Measurements from ENCODE around the gene FSCN2.
A peak's percentile ranks its signal among the peaks of the same experiment; 100 is the strongest.

The FSCN2 gene

GRCh38 chr17:81483862-81484194 lies 44.3 kb upstream of the FSCN2 start:
- peaks cover 6% of the 10 kb centered on the region for H3K4me1 ChIP-seq (ENCODE audit: low read depth, poor library complexity, severe bottlenecking)
- TF ChIP-seq CTCF (conservative IDR thresholded peaks at IDR 0.05; ENCODE audit: low read depth, low read length) = no peak
- H3K9ac ChIP-seq = no peak overlapping the region
- H3K79me2 ChIP-seq (ENCODE audit: insufficient read depth, low read depth) = no peaks in the 10 kb centered on the region
- no peak overlapping the region for H3K27ac ChIP-seq
- peak overlapping the region; percentile 6; the same call in 1 of the 2 replicates for H3K4me2 ChIP-seq
- H3K4me3 ChIP-seq (IDR thresholded peaks at IDR 0.05; ENCODE audit: insufficient read depth, low read depth, low read length) = no peak overlapping the region
- peaks cover 72% of the 10 kb centered on the region for H3K27me3 ChIP-seq (ENCODE audit: insufficient read depth, low read depth)
- no peaks in the 10 kb centered on the region for H3K36me3 ChIP-seq (ENCODE audit: insufficient read depth)
- no peaks in the 10 kb centered on the region for H4K20me1 ChIP-seq (ENCODE audit: insufficient read depth)
- H2AFZ ChIP-seq (ENCODE audit: low read depth) = no peak overlapping the region; the same call in 1 of the 2 replicates

DNA sequence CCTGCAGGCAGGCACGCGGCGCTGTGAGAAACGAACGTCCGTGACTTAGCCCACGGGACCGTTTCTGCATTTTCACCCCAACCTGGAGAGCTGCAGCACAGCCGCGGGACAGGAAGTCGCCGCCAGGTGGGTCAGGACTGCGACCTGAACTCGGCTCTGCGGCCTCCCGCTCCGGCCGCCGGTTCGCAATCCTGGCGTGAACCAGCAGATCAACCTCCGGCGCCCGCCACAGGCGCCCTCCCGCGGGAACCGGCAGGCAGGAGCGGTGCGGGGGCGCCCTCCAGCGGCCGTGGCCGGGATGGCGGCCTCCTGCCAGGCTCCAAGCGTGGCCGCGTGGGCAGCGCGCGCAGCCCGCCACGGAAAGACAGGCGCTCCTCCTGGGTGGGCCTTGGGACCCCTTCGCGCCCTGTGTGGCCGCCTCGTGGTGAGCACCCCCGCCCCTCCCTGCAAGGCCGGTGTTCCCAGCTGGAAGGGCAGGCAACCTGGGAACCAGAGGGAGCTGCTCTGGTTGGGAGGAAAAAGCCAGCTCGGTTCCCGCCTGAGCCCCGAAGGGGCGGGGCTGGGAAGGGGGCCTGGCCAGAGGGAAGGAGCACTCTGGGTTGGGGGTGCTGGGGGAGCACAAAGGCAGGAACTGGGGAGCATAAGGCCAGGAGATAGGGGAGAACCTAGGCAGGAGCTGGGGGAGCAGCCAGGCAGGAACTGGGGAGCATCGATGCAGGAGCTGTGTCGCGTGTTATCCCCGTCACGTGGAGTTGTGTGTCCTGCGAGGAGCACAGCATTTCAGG lies 43.8 kb upstream of the FSCN2 start:
- no peak overlapping the region for H3K27ac ChIP-seq
- no peaks in the 10 kb centered on the region for H4K20me1 ChIP-seq (ENCODE audit: insufficient read depth)
- TF ChIP-seq CTCF (conservative IDR thresholded peaks at IDR 0.05; ENCODE audit: low read depth, low read length) = peak; percentile 89
- peaks cover 72% of the 10 kb centered on the region for H3K27me3 ChIP-seq (ENCODE audit: insufficient read depth, low read depth)
- H3K4me1 ChIP-seq (ENCODE audit: low read depth, poor library complexity, severe bottlenecking) = peaks cover 6% of the 10 kb centered on the region
- H3K79me2 ChIP-seq (ENCODE audit: insufficient read depth, low read depth) = no peaks in the 10 kb centered on the region
- H3K4me3 ChIP-seq (IDR thresholded peaks at IDR 0.05; ENCODE audit: insufficient read depth, low read depth, low read length) = no peak overlapping the region
- peak overlapping the region; percentile 42; the same call in 1 of the 2 replicates for H3K9ac ChIP-seq
- H3K4me2 ChIP-seq = peak overlapping the region; percentile 98
- peak overlapping the region; percentile 99 for H2AFZ ChIP-seq (ENCODE audit: low read depth)
- H3K36me3 ChIP-seq (ENCODE audit: insufficient read depth) = no peaks in the 10 kb centered on the region

DNA sequence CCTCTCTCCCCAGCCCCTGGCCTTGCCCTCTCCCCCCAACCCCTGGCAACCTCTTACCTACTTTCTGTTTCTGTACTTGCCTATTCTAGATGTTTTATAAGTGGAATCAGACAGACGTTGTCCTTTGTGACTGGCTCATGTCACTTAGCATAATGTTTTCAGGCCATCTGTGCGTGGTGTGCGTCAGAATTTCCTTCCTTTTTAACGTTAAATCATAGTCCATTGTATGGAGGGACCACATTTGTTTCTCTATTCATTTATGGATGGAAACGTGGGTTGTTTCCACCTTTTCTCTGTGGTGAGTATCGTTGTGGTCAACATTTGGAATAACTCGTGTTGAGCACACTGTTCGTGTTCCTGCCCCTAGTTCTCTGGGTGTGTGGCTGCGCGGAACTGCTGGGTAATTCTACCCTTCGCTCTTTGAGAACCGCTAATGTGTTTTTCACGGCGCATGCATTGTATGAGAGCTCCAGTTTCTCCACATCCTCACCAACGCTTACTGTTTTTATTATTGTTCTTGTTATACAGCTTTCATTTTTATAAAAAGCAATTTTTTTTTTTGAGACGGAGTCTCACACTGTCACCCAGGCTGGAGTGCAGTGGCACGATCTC lies 41.9 kb upstream of the FSCN2 start:
- Histone ChIP-seq H3K9ac (no peak overlapping the region), H3K4me1 (ENCODE audit: low read depth, poor library complexity, severe bottlenecking) (peaks cover 6% of the 10 kb centered on the region), H3K4me2 (no peak overlapping the region), H3K4me3 (IDR thresholded peaks at IDR 0.05; ENCODE audit: insufficient read depth, low read depth, low read length) (no peak overlapping the region), H3K27me3 (ENCODE audit: insufficient read depth, low read depth) (peaks cover 76% of the 10 kb centered on the region), H3K36me3 (ENCODE audit: insufficient read depth) (no peaks in the 10 kb centered on the region), H3K27ac (no peak overlapping the region), H3K79me2 (ENCODE audit: insufficient read depth, low read depth) (no peaks in the 10 kb centered on the region), H2AFZ (ENCODE audit: low read depth) (no peak overlapping the region), H4K20me1 (ENCODE audit: insufficient read depth) (no peaks in the 10 kb centered on the region)
- TF ChIP-seq CTCF (conservative IDR thresholded peaks at IDR 0.05; ENCODE audit: low read depth, low read length) = no peak

GRCh38 chr17:81487089-81487486 lies 41.1 kb upstream of the FSCN2 start:
- Histone ChIP-seq H3K36me3 (ENCODE audit: insufficient read depth) (no peaks in the 10 kb centered on the region), H2AFZ (ENCODE audit: low read depth) (no peak overlapping the region), H3K4me1 (ENCODE audit: low read depth, poor library complexity, severe bottlenecking) (peaks cover 6% of the 10 kb centered on the region), H3K4me2 (no peak overlapping the region), H3K27ac (no peak overlapping the region), H4K20me1 (ENCODE audit: insufficient read depth) (no peaks in the 10 kb centered on the region), H3K4me3 (IDR thresholded peaks at IDR 0.05; ENCODE audit: insufficient read depth, low read depth, low read length) (no peak overlapping the region), H3K27me3 (ENCODE audit: insufficient read depth, low read depth) (peaks cover 74% of the 10 kb centered on the region), H3K79me2 (ENCODE audit: insufficient read depth, low read depth) (no peaks in the 10 kb centered on the region), H3K9ac (no peak overlapping the region)
- TF ChIP-seq CTCF (conservative IDR thresholded peaks at IDR 0.05; ENCODE audit: low read depth, low read length) = no peak
